Stimulated activated naive CD4-positive, alpha-beta T cell (primary cell): Measurements from ENCODE around the gene PDE9A.

ENCODE experiments used
- DNase-seq, 6 experiments: peaks; one replicate each; lab custom pipeline; 2025; lab: John Stamatoyannopoulos, UW

The PDE9A gene

GRCh38 chr21:42757826-42758655 is 104.6 kb downstream of the PDE9A start:
- no peak for DNase-seq

GRCh38 chr21:42758721-42759593 is 105.5 kb downstream of the PDE9A start:
- no peak for DNase-seq

GRCh38 chr21:42759594-42759927 is 106.1 kb downstream of the PDE9A start:
- DNase-seq, result no peak

GRCh38 chr21:42760361-42760950 is 107.0 kb downstream of the PDE9A start:
- no peak for DNase-seq

- DNase-seq, result no peak
These were observed 107.7 kb downstream of the PDE9A start for GRCh38 chr21:42760951-42761751.

GRCh38 chr21:42761776-42762335 is 108.4 kb downstream of the PDE9A start:
- no peak for DNase-seq

GRCh38 chr21:42763581-42764442 is 110.4 kb downstream of the PDE9A start:
- DNase-seq, result no peak

- DNase-seq, result no peak
These were observed 111.0 kb downstream of the PDE9A start for GRCh38 chr21:42764443-42764760.

GRCh38 chr21:42764883-42765282 is 111.5 kb downstream of the PDE9A start:
- no peak for DNase-seq

- DNase-seq, result no peak
These were observed 112.2 kb downstream of the PDE9A start for GRCh38 chr21:42765656-42766055.

GRCh38 chr21:42766739-42767560 is 113.5 kb downstream of the PDE9A start:
- DNase-seq, result no peak

- no peak for DNase-seq
These were observed 114.1 kb downstream of the PDE9A start for GRCh38 chr21:42767561-42767835.

- DNase-seq, result no peak
These were observed 115.1 kb downstream of the PDE9A start for GRCh38 chr21:42768324-42769121.

GRCh38 chr21:42769183-42769819 is 115.9 kb downstream of the PDE9A start:
- DNase-seq, result no peak

GRCh38 chr21:42769820-42770716 is 116.6 kb downstream of the PDE9A start:
- no peak for DNase-seq

- no peak for DNase-seq
These were observed 117.5 kb downstream of the PDE9A start for GRCh38 chr21:42770717-42771502.

GRCh38 chr21:42771503-42771805 is 118.0 kb downstream of the PDE9A start:
- DNase-seq, result no peak
